GM18909 (cell line): ENCODE data around the gene OLR1.
"Not testable (repeated sequence)": the region's sequence is repeated elsewhere in the genome, so short reads cannot be mapped to it uniquely, and the experiment has no call there.

Experiments used
- ATAC-seq: cut with Tn5 transposase; IDR thresholded peaks from one replicate; pipeline ENCODE4 v1.9.1; 2021; ENCODE audit warnings: mild to moderate bottlenecking; ENCODE audit not compliant: unreplicated experiment, poor library complexity

OLR1 gene

GRCh38 chr12:10171973-10172728 is at the start of gene OLR1:
TSS of gene OLR1 (minus strand) at chr12:10172132. CDS start at chr12:10172077, 55 bp downstream.
- ATAC-seq, result no peak

GRCh38 chr12:10220398-10221077 is 48.6 kb upstream of the OLR1 start:
- ATAC-seq, result no peak

- ATAC-seq, result no peak
Measured at GRCh38 chr12:10218021-10218420, 46.1 kb upstream of the OLR1 start.

- ATAC-seq, result not testable (repeated sequence)
Measured at GRCh38 chr12:10215946-10216345, 44.0 kb upstream of the OLR1 start.

- ATAC-seq, result no peak
Measured at GRCh38 chr12:10215436-10215835, 43.5 kb upstream of the OLR1 start.

- ATAC-seq, result no peak
Measured at GRCh38 chr12:10214895-10215267, 42.9 kb upstream of the OLR1 start.

- no peak for ATAC-seq
Measured at GRCh38 chr12:10214136-10214894, 42.4 kb upstream of the OLR1 start.

- ATAC-seq, result peak; percentile 61
Measured at GRCh38 chr12:10213168-10214135, 41.5 kb upstream of the OLR1 start.

GRCh38 chr12:10212739-10213131 is 40.8 kb upstream of the OLR1 start, which contains the start of gene GABARAPL1:
TSS of gene GABARAPL1 (plus strand) at chr12:10212877. CDS start at chr12:10213130, 253 bp downstream.
- ATAC-seq, result peak; percentile 70

- no peak for ATAC-seq
Measured at GRCh38 chr12:10211940-10212738, 40.2 kb upstream of the OLR1 start.

- no peak for ATAC-seq
Measured at GRCh38 chr12:10211101-10211939, 39.4 kb upstream of the OLR1 start.

- ATAC-seq, result no peak
Measured at GRCh38 chr12:10210225-10210624, 38.3 kb upstream of the OLR1 start.

GRCh38 chr12:10207136-10207535 is 35.2 kb upstream of the OLR1 start:
- ATAC-seq, result no peak

- ATAC-seq, result no peak
Measured at GRCh38 chr12:10205220-10205807, 33.4 kb upstream of the OLR1 start.

GRCh38 chr12:10204495-10204894 is 32.6 kb upstream of the OLR1 start:
- not testable (repeated sequence) for ATAC-seq

- ATAC-seq, result no peak
Measured at GRCh38 chr12:10197879-10198278, 25.9 kb upstream of the OLR1 start.

GRCh38 chr12:10196210-10196609 is 24.3 kb upstream of the OLR1 start:
- ATAC-seq, result peak; percentile 87

- no peak for ATAC-seq
Measured at GRCh38 chr12:10194160-10194670, 22.3 kb upstream of the OLR1 start.
